Activated CD8-positive, alpha-beta memory T cell treated with anti-CD3 and anti-CD28 coated beads, Interleukin-2, amount 50 U/mL, for 1 hour (primary cell): ENCODE results near the gene FRAT1.

Experiments used
- DNase-seq: peaks from one replicate; pipeline ENCODE4 v3.0.0-alpha.2; 2020; ENCODE audit errors: extremely low read depth

Gene FRAT1

GRCh38 chr10:97307866-97308780 is 10.9 kb upstream of the FRAT1 start:
- no peak for DNase-seq

DNA sequence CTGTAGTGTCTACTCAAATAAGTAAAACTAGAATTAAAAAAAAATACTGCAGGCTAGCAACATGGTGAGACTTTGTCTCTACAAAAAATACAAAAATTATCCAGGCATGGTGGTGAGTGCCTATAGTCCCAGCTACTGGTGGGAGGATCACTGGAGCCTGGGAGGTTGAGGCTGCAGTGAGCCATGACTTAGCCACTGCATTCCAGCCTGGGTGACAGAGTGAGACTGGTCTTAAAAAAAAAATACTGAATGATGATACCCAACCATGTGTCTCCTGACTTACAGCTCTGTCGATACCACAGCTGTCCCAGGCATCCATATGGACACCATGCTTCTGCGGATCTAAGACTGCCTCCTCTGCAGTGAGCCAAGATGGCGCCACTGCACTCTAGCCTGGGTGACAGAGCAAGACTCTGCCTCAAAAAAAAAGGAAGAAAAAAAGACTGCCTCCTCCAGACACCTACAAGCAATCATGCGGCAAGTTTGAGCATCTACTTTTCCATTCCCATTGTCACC is 7.9 kb upstream of the FRAT1 start:
- DNase-seq: no peak

DNA sequence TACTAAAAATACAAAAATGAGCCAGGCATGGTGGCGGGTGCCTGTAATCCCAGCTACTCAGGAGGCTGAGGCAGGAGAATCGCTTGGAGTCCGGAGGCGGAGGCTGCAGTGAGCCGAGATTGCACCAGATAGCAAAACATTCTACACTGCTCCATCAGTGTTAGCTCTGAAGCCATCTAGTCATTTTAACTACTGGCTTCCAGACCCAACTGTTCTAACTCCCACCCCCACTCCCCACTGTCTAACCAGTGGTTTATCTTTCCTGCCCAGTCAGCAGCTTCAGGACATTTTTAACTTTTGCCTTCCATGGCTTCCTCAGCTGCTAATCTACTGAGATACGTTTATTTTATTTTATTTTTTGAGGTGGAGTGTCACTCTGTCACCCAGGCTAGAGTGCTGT is 6.2 kb upstream of the FRAT1 start:
- DNase-seq: no peak

DNA sequence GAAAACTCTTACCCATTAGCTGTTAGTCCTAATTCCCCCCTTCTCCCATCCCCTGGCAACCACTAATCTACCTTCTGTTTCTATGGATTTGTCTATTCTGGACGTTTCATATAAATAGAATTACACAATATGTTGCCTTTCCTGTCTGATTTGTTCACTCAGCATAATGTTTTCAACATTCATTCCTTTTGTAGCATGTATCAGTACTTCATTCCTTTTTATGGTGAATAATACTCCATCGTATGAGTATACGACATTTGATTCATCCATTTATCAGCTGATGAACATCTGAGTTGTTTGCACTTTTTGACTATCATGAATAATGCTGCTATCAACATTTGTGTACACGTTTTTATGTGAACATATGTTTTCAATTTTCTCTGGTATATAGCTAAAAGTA is 4.4 kb upstream of the FRAT1 start:
- no peak for DNase-seq

DNA sequence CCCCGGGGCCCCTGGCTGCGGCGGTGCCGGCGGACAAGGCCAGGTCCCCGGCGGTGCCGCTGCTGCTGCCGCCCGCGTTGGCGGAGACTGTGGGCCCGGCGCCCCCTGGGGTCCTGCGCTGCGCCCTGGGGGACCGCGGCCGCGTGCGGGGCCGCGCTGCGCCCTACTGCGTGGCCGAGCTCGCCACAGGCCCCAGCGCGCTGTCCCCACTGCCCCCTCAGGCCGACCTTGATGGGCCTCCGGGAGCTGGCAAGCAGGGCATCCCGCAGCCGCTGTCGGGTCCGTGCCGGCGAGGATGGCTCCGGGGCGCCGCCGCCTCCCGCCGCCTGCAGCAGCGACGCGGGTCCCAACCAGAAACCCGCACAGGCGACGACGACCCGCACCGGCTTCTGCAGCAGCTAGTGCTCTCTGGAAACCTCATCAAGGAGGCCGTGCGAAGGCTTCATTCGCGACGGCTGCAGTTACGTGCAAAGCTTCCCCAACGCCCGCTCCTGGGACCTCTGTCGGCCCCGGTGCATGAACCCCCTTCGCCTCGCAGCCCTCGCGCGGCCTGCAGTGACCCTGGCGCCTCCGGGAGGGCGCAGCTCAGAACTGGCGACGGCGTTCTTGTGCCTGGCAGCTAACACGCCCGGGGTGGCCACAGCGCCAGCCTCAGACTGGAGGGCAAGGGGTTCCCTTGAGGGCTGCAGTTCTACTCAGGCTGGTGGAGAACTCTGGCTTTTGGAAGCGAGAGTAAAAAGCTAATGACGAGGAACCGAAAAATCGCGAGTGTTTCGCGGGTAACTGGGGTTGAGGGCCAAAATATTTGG is 804 bp downstream of the FRAT1 start:
- no peak for DNase-seq

DNA sequence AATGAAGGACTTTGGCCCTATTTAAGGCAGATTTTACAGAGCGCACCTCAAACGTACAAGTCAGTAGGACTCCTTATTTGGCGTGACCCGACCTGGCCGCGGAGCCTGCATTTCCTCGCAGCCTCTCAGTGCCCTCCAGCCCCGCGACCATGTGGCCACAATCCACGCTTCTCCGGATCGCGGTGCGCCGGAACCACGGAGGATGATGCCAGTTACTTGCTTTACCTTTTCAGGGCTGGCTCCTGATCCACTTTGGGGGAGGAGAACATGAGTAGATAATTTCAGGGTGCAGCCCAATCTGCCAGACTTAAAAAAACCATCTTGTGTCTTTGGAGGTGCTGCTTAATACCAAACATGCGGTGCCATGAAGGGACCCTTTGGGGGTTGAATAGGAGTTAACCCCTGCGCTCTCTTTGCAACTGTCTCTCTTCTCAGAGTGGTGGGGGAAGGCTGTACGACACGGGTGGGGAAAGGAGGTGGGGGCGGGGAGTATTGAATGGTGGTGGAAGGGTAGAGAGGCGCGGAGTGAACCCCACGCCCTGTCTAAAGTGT is 1.5 kb downstream of the FRAT1 start:
- no peak for DNase-seq

DNA sequence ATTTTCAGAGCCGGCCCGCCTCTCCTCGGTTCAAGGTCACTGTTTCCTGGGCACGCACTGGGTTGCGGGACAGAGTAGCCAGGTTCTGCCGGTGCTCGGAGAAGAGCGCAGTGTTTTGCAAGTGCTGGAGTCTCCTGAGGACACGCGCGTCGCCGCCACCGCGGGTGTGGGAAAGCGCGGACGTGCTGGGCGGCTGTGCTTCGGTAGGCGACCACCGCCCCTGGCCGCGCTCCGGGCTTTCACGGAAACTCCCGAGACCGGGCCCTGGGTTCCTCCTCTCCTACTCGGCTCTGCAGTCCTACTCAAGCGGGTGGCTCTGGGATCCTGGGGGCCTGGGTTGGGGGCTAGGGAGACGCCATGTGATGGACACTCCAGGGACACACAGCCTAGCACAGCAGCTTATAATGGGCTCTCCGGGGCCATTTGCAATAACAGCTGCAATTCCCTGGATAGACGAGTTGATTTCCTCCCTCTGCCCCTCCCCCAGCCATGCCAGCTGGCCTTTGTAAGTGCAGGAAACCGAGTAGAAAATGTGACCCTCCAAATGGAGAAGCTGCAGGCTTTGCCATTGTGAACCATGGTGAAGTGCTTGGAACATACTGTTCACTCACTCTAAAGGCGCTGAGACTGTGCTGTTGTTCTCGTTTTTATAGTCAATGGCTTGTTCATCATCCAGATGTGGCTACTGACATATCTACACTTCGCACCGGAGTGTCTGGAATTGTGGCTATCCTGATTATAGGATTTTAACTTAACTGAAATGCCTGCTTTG is 2.1 kb downstream of the FRAT1 start:
- no peak for DNase-seq

DNA sequence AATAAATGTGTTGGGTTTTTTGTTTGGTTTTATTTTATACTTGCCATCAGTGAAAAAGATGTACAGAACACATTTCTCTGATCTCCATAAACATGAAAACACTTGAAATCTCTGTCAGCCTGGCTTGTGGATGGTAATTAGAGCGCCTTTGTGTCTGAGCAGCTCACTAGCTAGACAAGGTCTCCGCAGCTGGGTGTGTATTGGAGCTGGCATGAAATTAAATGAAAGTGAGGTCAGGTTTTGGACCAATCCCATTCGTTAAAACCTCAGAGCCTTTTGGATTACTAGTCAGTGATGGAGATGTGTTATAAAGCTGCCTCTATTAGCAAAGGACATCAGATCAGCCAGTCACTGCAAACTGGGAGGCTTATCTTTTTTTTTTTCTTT is 2.7 kb downstream of the FRAT1 start:
- DNase-seq: no peak

- DNase-seq: no peak
Observed at GRCh38 chr10:97323501-97323900, 4.4 kb downstream of the FRAT1 start.

DNA sequence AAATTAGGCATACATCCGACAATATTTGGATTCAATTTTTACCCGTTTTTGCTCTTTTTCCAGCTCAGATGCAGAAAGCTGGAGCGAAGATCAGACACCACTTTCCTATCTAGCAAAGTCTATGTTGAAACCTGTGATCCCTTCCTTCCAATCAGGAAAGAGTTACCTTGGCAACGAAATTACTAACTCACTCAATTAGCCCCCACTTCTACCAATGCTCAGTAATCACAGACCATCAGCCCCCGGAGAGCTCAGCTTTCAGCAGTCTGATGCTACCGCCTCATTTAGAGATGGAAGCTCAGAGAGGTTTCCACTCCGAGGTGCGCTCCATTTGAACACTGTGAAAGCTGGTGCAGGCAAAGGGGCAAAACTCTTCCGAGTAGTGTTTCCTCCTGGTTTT is 6.7 kb downstream of the FRAT1 start:
- no peak for DNase-seq

GRCh38 chr10:97327348-97328294 is 8.6 kb downstream of the FRAT1 start:
- no peak for DNase-seq

GRCh38 chr10:97328646-97329453 is 9.8 kb downstream of the FRAT1 start:
- no peak for DNase-seq

GRCh38 chr10:97329766-97330165 is 10.7 kb downstream of the FRAT1 start:
- DNase-seq: no peak

GRCh38 chr10:97331153-97331703 is 12.2 kb downstream of the FRAT1 start:
- DNase-seq: no peak

- no peak for DNase-seq
Observed at GRCh38 chr10:97332591-97333350, 13.7 kb downstream of the FRAT1 start.

GRCh38 chr10:97333351-97333600 is 14.2 kb downstream of the FRAT1 start:
- DNase-seq: no peak

GRCh38 chr10:97333601-97334369 is 14.7 kb downstream of the FRAT1 start:
- DNase-seq: no peak
